ENCODE data around the gene DRC1.

DRC1 gene

GRCh38 chr2:26474261-26474785, 72.6 kb downstream of the DRC1 start:
- in situ Hi-C loops (cut with MboI; ENCODE audit: low sequenced_read_pairs): loop anchor here (25.0 kb wide), 1 partner anchor 512 kb away; no protein-coding TSS in a partner anchor

DNA sequence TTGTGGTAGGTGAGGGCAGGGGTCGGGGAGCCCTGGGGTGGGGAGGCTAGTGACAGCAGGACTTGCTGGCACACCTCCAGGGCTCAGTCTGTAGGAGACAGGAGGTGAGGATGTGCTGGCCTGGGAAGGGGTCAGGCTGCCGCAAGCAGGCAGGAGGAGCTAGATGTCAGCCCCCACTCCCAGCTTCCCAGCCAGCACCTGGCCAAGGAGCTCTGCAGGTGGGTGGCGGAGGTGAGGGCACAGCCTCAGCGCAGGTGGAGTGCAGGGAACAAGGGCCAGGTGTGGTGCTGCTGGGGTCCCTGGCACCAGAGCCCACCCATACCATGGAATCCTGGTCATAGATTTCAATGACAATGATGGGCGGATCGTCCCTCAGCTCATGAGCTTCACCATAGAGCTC, 73.3 kb downstream of the DRC1 start:
- in situ Hi-C loops (cut with MboI; ENCODE audit: low sequenced_read_pairs): no loop called here

- in situ Hi-C loops (cut with MboI; ENCODE audit: low sequenced_read_pairs): no loop called here
Measured at GRCh38 chr2:26475832-26476501, 74.2 kb downstream of the DRC1 start.

GRCh38 chr2:26477126-26477910, 75.6 kb downstream of the DRC1 start:
- in situ Hi-C loops (cut with MboI; ENCODE audit: low sequenced_read_pairs): no loop called here

- in situ Hi-C loops (cut with MboI; ENCODE audit: low sequenced_read_pairs): no loop called here
Measured at GRCh38 chr2:26477911-26478253, 76.2 kb downstream of the DRC1 start, which contains the start of gene OTOF. OTOF (minus strand) TSS chr2:26478124.

GRCh38 chr2:26478366-26478765, 76.6 kb downstream of the DRC1 start:
- in situ Hi-C loops (cut with MboI; ENCODE audit: low sequenced_read_pairs): no loop called here

- in situ Hi-C loops (cut with MboI; ENCODE audit: low sequenced_read_pairs): no loop called here
Measured at GRCh38 chr2:26479131-26479788, 77.5 kb downstream of the DRC1 start.

- in situ Hi-C loops (cut with MboI; ENCODE audit: low sequenced_read_pairs): no loop called here
Measured at GRCh38 chr2:26479789-26480565, 78.3 kb downstream of the DRC1 start.

GRCh38 chr2:26480566-26481423, 79.1 kb downstream of the DRC1 start:
- in situ Hi-C loops (cut with MboI; ENCODE audit: low sequenced_read_pairs): no loop called here

DNA sequence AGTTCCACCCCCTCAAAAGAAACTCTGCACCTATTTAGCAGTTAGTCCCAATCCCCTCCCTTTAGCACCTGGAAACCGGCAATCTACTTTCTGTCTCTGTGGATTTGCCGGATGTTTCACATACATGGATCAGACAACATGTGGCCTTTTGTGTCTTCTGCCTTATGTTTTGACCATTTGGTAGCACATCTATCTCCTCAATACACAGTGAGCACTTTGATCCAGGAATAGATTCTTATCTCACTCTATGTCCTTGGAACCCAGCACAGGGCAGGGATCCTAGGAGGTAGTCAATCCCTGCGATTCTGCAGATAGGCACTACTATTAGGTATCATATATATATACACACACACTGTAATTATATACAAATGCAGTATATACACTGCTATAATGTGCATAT, 80.0 kb downstream of the DRC1 start:
- in situ Hi-C loops (cut with MboI; ENCODE audit: low sequenced_read_pairs): no loop called here

GRCh38 chr2:26482211-26483026, 80.7 kb downstream of the DRC1 start:
- in situ Hi-C loops (cut with MboI; ENCODE audit: low sequenced_read_pairs): no loop called here

GRCh38 chr2:26483027-26483326, 81.3 kb downstream of the DRC1 start:
- in situ Hi-C loops (cut with MboI; ENCODE audit: low sequenced_read_pairs): no loop called here

DNA sequence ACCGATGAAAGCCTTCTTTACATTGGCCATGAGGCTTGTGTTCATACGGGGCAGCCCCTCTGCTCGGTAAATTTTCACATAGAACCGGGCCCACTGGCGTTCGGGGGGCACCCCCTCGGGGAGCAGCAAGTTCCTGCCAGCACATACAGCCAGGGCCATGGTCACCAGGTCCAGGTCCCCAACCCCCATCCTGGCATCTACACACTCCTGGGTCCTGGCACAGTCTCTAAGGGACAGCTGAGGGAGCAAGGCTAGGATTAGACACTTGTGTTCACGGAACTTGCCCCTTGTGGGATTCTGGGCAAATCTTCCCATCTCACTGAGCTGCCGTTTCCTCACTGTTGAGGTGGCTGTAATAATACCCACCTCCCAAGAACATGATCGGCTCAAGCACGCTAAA, 81.8 kb downstream of the DRC1 start:
- in situ Hi-C loops (cut with MboI; ENCODE audit: low sequenced_read_pairs): no loop called here

DNA sequence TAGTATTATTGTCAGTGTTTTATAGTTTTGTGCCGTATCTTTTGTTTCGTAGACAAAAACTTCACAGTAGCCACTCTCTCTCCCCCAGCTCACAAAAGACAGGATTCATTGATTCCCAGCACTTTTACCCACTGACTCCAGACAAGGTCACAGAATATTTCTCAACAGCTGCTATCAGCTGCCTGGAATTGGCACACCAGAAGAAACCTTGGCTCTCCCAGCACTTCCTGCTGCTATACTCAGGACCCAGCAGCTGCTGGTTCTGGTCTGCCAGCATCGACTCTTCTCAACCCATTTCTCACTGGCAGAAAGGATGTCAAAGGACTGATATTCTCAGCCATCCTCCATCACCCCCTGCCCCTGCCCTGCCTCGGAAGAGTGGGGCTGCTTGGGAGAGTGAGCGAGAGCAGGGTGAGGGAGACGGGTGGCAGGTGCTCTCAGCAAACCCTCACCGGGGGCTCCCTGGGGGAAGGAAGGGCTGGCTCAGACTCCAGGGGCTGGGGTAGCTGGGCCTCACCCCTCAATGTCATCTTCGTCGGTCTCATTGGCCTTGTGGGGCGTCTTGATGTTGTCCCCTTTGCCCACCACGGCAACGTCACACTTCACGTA, 82.3 kb downstream of the DRC1 start:
- in situ Hi-C loops (cut with MboI; ENCODE audit: low sequenced_read_pairs): no loop called here

- in situ Hi-C loops (cut with MboI; ENCODE audit: low sequenced_read_pairs): no loop called here
Measured at GRCh38 chr2:26484579-26484978, 82.9 kb downstream of the DRC1 start.

DNA sequence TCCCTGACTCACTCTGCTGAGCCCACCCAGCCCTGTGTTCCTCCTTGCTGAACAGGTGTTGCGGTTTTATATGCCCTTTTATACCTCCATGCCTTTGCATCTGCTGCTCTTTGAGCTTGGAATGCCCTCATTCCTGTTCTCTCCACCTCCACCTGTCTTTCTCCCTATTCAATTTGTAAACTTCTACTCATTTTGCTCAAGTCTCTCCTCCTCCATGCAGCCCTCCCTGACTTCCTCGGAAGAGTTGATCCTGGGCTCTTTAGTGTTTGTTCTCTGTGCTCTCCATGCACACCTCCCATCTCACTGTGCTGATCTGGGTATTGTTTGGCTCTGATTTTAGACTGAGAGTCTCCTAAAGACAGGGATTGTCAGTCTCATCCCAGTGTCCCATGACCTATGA, 83.4 kb downstream of the DRC1 start:
- in situ Hi-C loops (cut with MboI; ENCODE audit: low sequenced_read_pairs): no loop called here

DNA sequence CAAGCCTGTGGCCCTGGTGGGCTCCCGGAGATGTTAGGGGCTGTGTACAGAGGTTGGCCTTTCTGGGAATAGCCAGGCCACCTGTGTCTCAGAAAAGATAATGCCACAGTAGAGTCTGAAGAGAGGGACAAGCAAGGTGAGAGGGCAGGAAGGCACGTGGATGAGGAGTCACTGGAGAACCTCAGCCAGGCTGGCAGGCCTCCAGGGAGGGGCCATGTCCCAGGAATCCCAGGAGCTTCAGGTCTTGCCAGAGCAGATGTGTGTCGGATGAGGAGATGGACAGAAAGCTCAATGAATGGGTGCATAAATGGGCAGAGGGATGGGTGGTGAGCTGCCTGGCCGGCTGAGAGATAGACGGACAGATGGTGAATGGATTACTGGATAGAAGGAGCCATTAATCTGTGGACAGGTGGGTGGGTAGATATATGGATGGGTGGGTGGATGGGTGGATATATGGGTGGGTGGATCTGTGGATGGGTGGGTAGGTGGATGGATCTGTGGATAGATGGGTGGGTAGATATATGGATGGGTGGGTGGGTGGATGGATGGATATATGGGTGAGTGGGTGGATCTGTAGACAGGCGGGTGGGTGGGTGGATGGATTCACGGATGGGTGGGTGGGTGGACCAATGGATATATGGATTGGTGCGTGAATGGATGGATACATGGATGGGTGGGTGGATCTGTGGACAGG, 84.2 kb downstream of the DRC1 start:
- in situ Hi-C loops (cut with MboI; ENCODE audit: low sequenced_read_pairs): no loop called here

DNA sequence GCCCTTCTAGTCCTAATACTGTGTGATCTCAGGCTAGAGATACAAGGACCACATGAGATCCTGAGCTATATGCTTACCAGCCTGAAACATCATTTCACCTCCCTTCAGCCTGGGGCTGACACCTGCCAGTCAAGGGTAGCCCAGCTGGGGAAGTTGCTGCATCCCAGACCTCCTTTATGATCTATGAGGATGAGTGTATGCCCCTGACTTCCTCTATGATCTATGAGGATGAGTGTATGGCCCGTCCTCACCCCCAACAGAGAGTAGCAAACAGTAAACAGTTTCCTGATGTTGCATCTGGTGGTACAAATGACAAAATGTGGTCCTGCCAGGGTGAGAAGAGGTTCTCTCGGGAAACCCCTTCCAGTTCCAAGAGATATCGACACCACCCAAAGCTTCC, 85.1 kb downstream of the DRC1 start:
- in situ Hi-C loops (cut with MboI; ENCODE audit: low sequenced_read_pairs): no loop called here

All from HL-60/S4 treated with phorbol 12-myristate 13-acetate at 8.2 ng/mL for 4 days and 3 days (cell line).